Measurements from ENCODE around the gene KLHL42. TPM values are rescaled to one million over a fixed set of nuclear protein-coding genes. Genes with fewer than 3 reads are reported as not detected.
A peak's percentile ranks its signal among the peaks of the same experiment; 100 is the strongest.

KLHL42 gene
- total RNA-seq, 1 experiment from 2014 or later = 74.2 TPM

GRCh38 chr12:27810756-27811155, 30.7 kb downstream of the KLHL42 start:
- no TSS peak for BruUV-seq (replicated peaks)
- Histone ChIP-seq H3F3A (ENCODE audit: low read length, unreplicated experiment) (no peaks in the 10 kb centered on the region), H3K9ac (ENCODE audit: low read length) (no peak overlapping the region), H3K4me3 (ENCODE audit: low read length) (no peak overlapping the region), H3K9me2 (replicated peaks; ENCODE audit: low read length) (no peaks in the 10 kb centered on the region), H3K79me2 (ENCODE audit: low read length) (no peaks in the 10 kb centered on the region), H3K9me3 (ENCODE audit: low read length) (no peaks in the 10 kb centered on the region), H3K36me3 (ENCODE audit: low read depth, low read length) (no peaks in the 10 kb centered on the region), H3K4me1 (ENCODE audit: insufficient read depth, low read length) (peaks cover 9% of the 10 kb centered on the region), H3K4me2 (ENCODE audit: low read length) (peak overlapping the region; percentile 2; the same call in 1 of the 2 replicates), H3K27me3 (ENCODE audit: low read length) (no peaks in the 10 kb centered on the region), H3K27ac (ENCODE audit: low read length) (no peak overlapping the region), H4K20me1 (ENCODE audit: low read length) (no peaks in the 10 kb centered on the region), H2AFZ (ENCODE audit: low read length) (peak overlapping the region; percentile 76)
- CTCF ChIA-PET = interaction anchor here (0.7 kb wide), 1 partner anchor 492 kb away, joined by 3 read pairs; no protein-coding TSS in a partner anchor
- POLR2A ChIA-PET (ENCODE audit: unreplicated experiment) = interaction anchor here (0.5 kb wide), 1 partner anchor 303 kb away, joined by 3 read pairs; no protein-coding TSS in a partner anchor
- TF ChIP-seq CTCF (conservative IDR thresholded peaks at IDR 0.05; ENCODE audit: low read depth, low read length) (no peak), EZH2 (IDR thresholded peaks at IDR 0.05; ENCODE audit: low read length, unreplicated experiment) (no peak), EZH2phosphoT487 (IDR thresholded peaks at IDR 0.05; ENCODE audit: borderline replicate concordance, low read length) (no peak)
- ATAC-seq = peak; percentile 62
- intact Hi-C loops (cut with micrococcal nuclease) = no loop called here
- DNase-seq = peak; percentile 38

- DNase-seq (no peak), ATAC-seq (no peak)
- Histone ChIP-seq H3K9me2 (replicated peaks; ENCODE audit: low read length) (no peaks in the 10 kb centered on the region), H2AFZ (ENCODE audit: low read length) (no peak overlapping the region), H3K4me1 (ENCODE audit: insufficient read depth, low read length) (peaks cover 9% of the 10 kb centered on the region), H3K9me3 (ENCODE audit: low read length) (no peaks in the 10 kb centered on the region), H3K9ac (ENCODE audit: low read length) (no peak overlapping the region), H4K20me1 (ENCODE audit: low read length) (no peaks in the 10 kb centered on the region), H3K4me3 (ENCODE audit: low read length) (no peak overlapping the region), H3K27ac (ENCODE audit: low read length) (no peak overlapping the region), H3K4me2 (ENCODE audit: low read length) (no peak overlapping the region), H3F3A (ENCODE audit: low read length, unreplicated experiment) (no peaks in the 10 kb centered on the region), H3K79me2 (ENCODE audit: low read length) (no peaks in the 10 kb centered on the region), H3K27me3 (ENCODE audit: low read length) (no peaks in the 10 kb centered on the region), H3K36me3 (ENCODE audit: low read depth, low read length) (no peaks in the 10 kb centered on the region)
- CTCF ChIA-PET = no interaction called here
- no TSS peak for BruUV-seq (replicated peaks)
- TF ChIP-seq EZH2 (IDR thresholded peaks at IDR 0.05; ENCODE audit: low read length, unreplicated experiment) (no peak), EZH2phosphoT487 (IDR thresholded peaks at IDR 0.05; ENCODE audit: borderline replicate concordance, low read length) (no peak), CTCF (conservative IDR thresholded peaks at IDR 0.05; ENCODE audit: low read depth, low read length) (no peak)
- POLR2A ChIA-PET (ENCODE audit: unreplicated experiment) = no interaction called here
- intact Hi-C loops (cut with micrococcal nuclease) = no loop called here
Observed at GRCh38 chr12:27812502-27812901, 32.5 kb downstream of the KLHL42 start.

GRCh38 chr12:27814411-27814810, 34.4 kb downstream of the KLHL42 start:
- Histone ChIP-seq H3K27ac (ENCODE audit: low read length) (no peak overlapping the region), H3K36me3 (ENCODE audit: low read depth, low read length) (no peaks in the 10 kb centered on the region), H3K9me3 (ENCODE audit: low read length) (no peaks in the 10 kb centered on the region), H3K27me3 (ENCODE audit: low read length) (no peaks in the 10 kb centered on the region), H3K79me2 (ENCODE audit: low read length) (no peaks in the 10 kb centered on the region), H3K4me3 (ENCODE audit: low read length) (no peak overlapping the region), H3K4me1 (ENCODE audit: insufficient read depth, low read length) (peaks cover 16% of the 10 kb centered on the region), H3K4me2 (ENCODE audit: low read length) (no peak overlapping the region), H2AFZ (ENCODE audit: low read length) (no peak overlapping the region), H3F3A (ENCODE audit: low read length, unreplicated experiment) (no peaks in the 10 kb centered on the region), H4K20me1 (ENCODE audit: low read length) (no peaks in the 10 kb centered on the region), H3K9ac (ENCODE audit: low read length) (no peak overlapping the region), H3K9me2 (replicated peaks; ENCODE audit: low read length) (no peaks in the 10 kb centered on the region)
- DNase-seq (no peak), ATAC-seq (no peak)
- ChIA-PET POLR2A (ENCODE audit: unreplicated experiment) (interaction anchor here (0.6 kb wide), 1 partner anchor 34 kb away, joined by 4 read pairs; the partner anchor contains the start of genes KLHL42 and MANSC4), CTCF (interaction anchor here (0.6 kb wide), 1 partner anchor 82 kb away, joined by 4 read pairs; no protein-coding TSS in a partner anchor)
- intact Hi-C loops (cut with micrococcal nuclease) = no loop called here
- BruUV-seq (replicated peaks) = no TSS peak
- no peak for TF ChIP-seq CTCF (conservative IDR thresholded peaks at IDR 0.05; ENCODE audit: low read depth, low read length)
- no peak for TF ChIP-seq EZH2 (IDR thresholded peaks at IDR 0.05; ENCODE audit: low read length, unreplicated experiment)
- no peak for TF ChIP-seq EZH2phosphoT487 (IDR thresholded peaks at IDR 0.05; ENCODE audit: borderline replicate concordance, low read length)

All from PC-3 (cell line).